K562 (cell line): ENCODE data around the gene NRP2. TPM values are rescaled to one million over a fixed set of nuclear protein-coding genes. Genes with fewer than 3 reads are reported as not detected.

Experiments used
- ATAC-seq: fragments of 200-7000 bp; cut with Tn5 transposase; 3 replicates; pipeline ENCODE4 v1.9.1; 2020; ENCODE audit warnings: moderate library complexity
- BruUV-seq: library from RNA; stranded (reverse); fragments of 400-500 nt; replicated peaks from 2 replicates; lab custom pipeline; 2021; lab: Mats Ljungman, UMichigan
- CTCF ChIA-PET: fragments of 300-600 bp; formaldehyde crosslinking; extraction: SDS; loops from one replicate; lab custom pipeline; 2021; ENCODE audit warnings: low intra/inter-chr PET ratio; lab: Yijun Ruan, JAX
- POLR2A ChIA-PET: fragments of 300-600, 350-650 bp; sonication (Branson Sonifier 250); formaldehyde crosslinking; extraction: SDS; loops from one replicate; lab custom pipeline; 2021; ENCODE audit warnings: antibody characterized with exemption, inconsistent platforms; lab: Yijun Ruan, JAX
- DNase-seq, 4 experiments: peaks; one replicate each; pipeline versions ENCODE4 v3.0.0 to v3.0.0-alpha.2; 2011 to 2018; ENCODE audit warnings: low spot score in 3 of 4, mixed read lengths in 3 of 4; ENCODE audit errors: extremely low read depth in 1 of 4
- FAIRE-seq: peaks from 2 replicates; lab custom pipeline; 2011; peaks lifted over from hg19 to GRCh38; lab: Jason Lieb, UNC
- H2AFZ ChIP-seq: 2 replicates; pipeline ENCODE4 v1.6.0; 2011; ENCODE audit warnings: low read depth, low read length, control low read depth, inconsistent platforms
- H3K27ac ChIP-seq: fragments of 200-600 bp; 3 replicates; pipeline ENCODE4 v1.8.0; 2011; ENCODE audit warnings: low read depth, mild to moderate bottlenecking, control low read depth, inconsistent platforms, low read length, moderate library complexity, mixed read lengths; ENCODE audit errors: extremely low read depth
- H3K27me3 ChIP-seq, 2 experiments: fragments of 300-600 bp in 1 of 2; 2 replicates in 1 of 2; 3 replicates in 1 of 2; pipeline versions ENCODE4 v1.6.0 to v1.8.0; 2011; ENCODE audit warnings: inconsistent platforms in 2 of 2, low read length in 2 of 2, mild to moderate bottlenecking in 1 of 2, mixed read lengths in 1 of 2, moderate library complexity in 1 of 2; ENCODE audit not compliant: control insufficient read depth in 2 of 2, insufficient read depth in 2 of 2
- H3K36me3 ChIP-seq: fragments of 300-600 bp; 3 replicates; pipeline ENCODE4 v1.8.0; 2011; ENCODE audit warnings: mild to moderate bottlenecking, low read length, inconsistent platforms; ENCODE audit not compliant: control insufficient read depth, insufficient read depth
- H3K4me1 ChIP-seq, 2 experiments: fragments of 200-600 bp in 1 of 2; replicated peaks in 1 of 2; 2 replicates in 1 of 2; 3 replicates in 1 of 2; pipeline versions ENCODE4 v1.5.1 to v1.8.0; 2011; ENCODE audit warnings: inconsistent platforms in 2 of 2, low read length in 2 of 2, mild to moderate bottlenecking in 1 of 2, mixed read lengths in 1 of 2, moderate library complexity in 1 of 2; ENCODE audit not compliant: control insufficient read depth in 2 of 2, insufficient read depth in 2 of 2
- H3K4me2 ChIP-seq: 2 replicates; pipeline ENCODE4 v1.6.1; 2011; ENCODE audit warnings: low read length, control low read depth, inconsistent platforms, mixed read lengths; ENCODE audit not compliant: insufficient read depth
- H3K4me3 ChIP-seq: fragments of 200-600 bp; sonication (generic), shearing (Covaris generic); 2 replicates; pipeline ENCODE4 v1.5.1; 2016; ENCODE audit warnings: control low read depth, inconsistent platforms
- H3K79me2 ChIP-seq: fragments of 200-600 bp; 3 replicates; pipeline ENCODE4 v1.8.0; 2011; ENCODE audit warnings: low read length, inconsistent platforms; ENCODE audit not compliant: control insufficient read depth, insufficient read depth
- H3K9ac ChIP-seq, 2 experiments: 2 replicates each; pipeline versions ENCODE4 v1.6.0 to v1.6.1; 2011; ENCODE audit warnings: low read depth in 2 of 2, low read length in 2 of 2, control low read depth in 1 of 2, inconsistent platforms in 1 of 2, mild to moderate bottlenecking in 1 of 2, mixed read lengths in 1 of 2; ENCODE audit not compliant: insufficient read depth in 1 of 2
- H3K9me1 ChIP-seq: one replicate; pipeline ENCODE4 v1.6.0; 2011; ENCODE audit warnings: inconsistent platforms, mild to moderate bottlenecking, low read length, moderate library complexity; ENCODE audit not compliant: control insufficient read depth, insufficient read depth
- H3K9me3 ChIP-seq: replicated peaks from 2 replicates; pipeline ENCODE4 v1.5.1; 2011; ENCODE audit warnings: low read depth, low read length, inconsistent platforms; ENCODE audit not compliant: control insufficient read depth, insufficient read depth
- H4K20me1 ChIP-seq: replicated peaks from 2 replicates; pipeline ENCODE4 v1.6.1; 2011; ENCODE audit warnings: low read length, inconsistent platforms, mixed read lengths; ENCODE audit not compliant: control insufficient read depth, insufficient read depth
- CBX5 ChIP-seq: IDR thresholded peaks from 2 replicates; pipeline ENCODE4 v1.6.1; 2014; ENCODE audit warnings: low read depth, borderline replicate concordance
- MGA ChIP-seq: fragments of 450-650 bp; IDR thresholded peaks from 2 replicates; pipeline ENCODE4 v1.6.1; 2016; ENCODE audit warnings: mild to moderate bottlenecking, moderate library complexity
- SREBF2 ChIP-seq: sonication (generic); formaldehyde crosslinking; IDR thresholded peaks from 2 replicates; pipeline ENCODE4 v1.4.0; 2020; ENCODE audit warnings: mild to moderate bottlenecking, missing genetic modification reagents
- STAT5B ChIP-seq: fragments of 250-450 bp; sonication (Bioruptor Pico); IDR thresholded peaks from 2 replicates; pipeline ENCODE4 v1.8.0; 2021; ENCODE audit warnings: mild to moderate bottlenecking, inconsistent platforms
- WGBS: fragments of 100-300 bp; shearing (Covaris generic); methylation state at CpG from one replicate; pipeline ENCODE4 v1.1.6; 2016; ENCODE audit warnings: low coverage, mixed read lengths; ENCODE audit not compliant: insufficient coverage; ENCODE audit errors: missing lambda C conversion rate; 5-methylcytosine and 5-hydroxymethylcytosine counted together
- in situ Hi-C: fragments of 300-500 bp; cut with MboI; formaldehyde crosslinking; loops from 4 replicates; pipeline ENCODE4 v1.15.0; 2018; ENCODE audit warnings: inconsistent platforms, mixed read lengths
- intact Hi-C: fragments of 100-400 bp; cut with micrococcal nuclease; formaldehyde crosslinking; loops from 2 replicates; pipeline ENCODE4 v1.14.2; 2022
- polyA plus RNA-seq, 8 experiments: library from polyadenylated mRNA; depleted of rRNA in 4 of 8; stranded (reverse) in 5 of 8; unstranded in 3 of 8; fragments of >200 nt; fragmentation: Nextera tagmentation in 2 of 8; fragmentation: Illumina TruSeq in 1 of 8; extraction: Ambion mirVana in 2 of 8; extraction: Trizol in 1 of 8; gene quantifications; 2 replicates each; pipeline versions ENCODE4 v1.2.1 to v1.2.3, GENCODE V29; 2011 to 2014; ENCODE audit warnings: inconsistent platforms in 1 of 8, missing spikeins in 1 of 8
- total RNA-seq, 7 experiments: library from RNA; depleted of rRNA in 6 of 7; stranded (reverse); fragments of >200 nt in 6 of 7; fragmentation: Illumina TruSeq in 2 of 7; extraction: Trizol in 2 of 7; gene quantifications; 2 replicates each; pipeline versions ENCODE4 v1.2.1 to v1.2.3, GENCODE V29; 2011 to 2021; ENCODE audit warnings: low replicate concordance in 1 of 7
- TF ChIP-seq, protein P1 (sequence below): fragments of 250-450 bp; sonication (Bioruptor Pico); IDR thresholded peaks from 2 replicates; pipeline ENCODE4 v1.4.0; 2020; ENCODE audit warnings: borderline replicate concordance

Gene NRP2
- total and polyA plus RNA-seq, 9 of the 15 experiments (the other 6 are each of a cell fraction or from before 2014, with no cell fraction given), result 0.05 to 0.31 (median 0.15) TPM; not detected in 5

DNA sequence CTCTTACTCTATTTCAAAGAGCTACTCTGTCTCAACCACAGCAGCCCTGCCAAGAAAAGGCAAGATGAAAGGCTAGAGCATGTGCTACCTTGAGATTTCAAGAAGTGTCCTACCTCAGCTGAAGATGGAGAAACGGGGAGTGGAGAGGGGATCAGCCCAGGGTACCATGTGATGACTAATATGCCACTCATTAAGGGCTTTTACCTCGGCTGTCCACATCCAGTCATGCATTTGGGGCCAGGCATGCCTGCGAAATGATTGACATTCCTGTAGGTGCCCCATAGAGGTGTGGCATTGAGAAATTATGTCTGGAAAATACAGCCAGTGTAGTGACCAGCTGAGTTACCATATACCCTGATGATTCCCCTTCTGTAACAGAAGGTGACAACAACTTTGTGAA, 96.1 kb downstream of the NRP2 start:
- no peak overlapping the region for H2AFZ ChIP-seq
- H3K4me1 ChIP-seq, result peaks cover 0 to 3% of the 10 kb centered on the region in 2 experiments; a peak in 1 of 5 replicates
- intact Hi-C loops (no loop called here), in situ Hi-C loops (no loop called here)
- H3K36me3 ChIP-seq, result no peaks in the 10 kb centered on the region
- H3K27ac ChIP-seq, result no peak overlapping the region
- no peak overlapping the region for H3K4me3 ChIP-seq
- H3K9me3 ChIP-seq, result no peaks in the 10 kb centered on the region
- H3K4me2 ChIP-seq, result no peak overlapping the region
- POLR2A ChIA-PET, result no interaction called here
- H3K9me1 ChIP-seq, result no peaks in the 10 kb centered on the region
- no peak for TF ChIP-seq MGA
- no peak for TF ChIP-seq SREBF2 (CRISPR knock-in tag)
- TF ChIP-seq STAT5B (CRISPR knock-in tag), result no peak
- TF ChIP-seq, protein P1, sequence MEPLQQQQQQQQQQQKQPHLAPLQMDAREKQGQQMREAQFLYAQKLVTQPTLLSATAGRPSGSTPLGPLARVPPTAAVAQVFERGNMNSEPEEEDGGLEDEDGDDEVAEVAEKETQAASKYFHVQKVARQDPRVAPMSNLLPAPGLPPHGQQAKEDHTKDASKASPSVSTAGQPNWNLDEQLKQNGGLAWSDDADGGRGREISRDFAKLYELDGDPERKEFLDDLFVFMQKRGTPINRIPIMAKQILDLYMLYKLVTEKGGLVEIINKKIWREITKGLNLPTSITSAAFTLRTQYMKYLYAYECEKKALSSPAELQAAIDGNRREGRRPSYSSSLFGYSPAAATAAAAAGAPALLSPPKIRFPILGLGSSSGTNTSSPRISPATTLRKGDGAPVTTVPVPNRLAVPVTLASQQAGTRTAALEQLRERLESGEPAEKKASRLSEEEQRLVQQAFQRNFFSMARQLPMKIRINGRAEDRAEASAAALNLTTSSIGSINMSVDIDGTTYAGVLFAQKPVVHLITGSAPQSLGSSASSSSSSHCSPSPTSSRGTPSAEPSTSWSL (CRISPR knock-in tag), result no peak
- TF ChIP-seq CBX5, result no peak
- CTCF ChIA-PET, result no interaction called here
- ATAC-seq, result no peak
- H4K20me1 ChIP-seq, result no peaks in the 10 kb centered on the region
- 0% methylated on average over 3 of the region's 3 CpGs for whole genome bisulfite sequencing
- H3K79me2 ChIP-seq, result no peaks in the 10 kb centered on the region
- no peak for DNase-seq
- no peaks in the 10 kb centered on the region; a peak in 1 of 5 replicates for H3K27me3 ChIP-seq
- no TSS peak for BruUV-seq
- no peak overlapping the region for H3K9ac ChIP-seq
- FAIRE-seq, result no peak
